ENCODE results near the gene SLC39A12.

DNA sequence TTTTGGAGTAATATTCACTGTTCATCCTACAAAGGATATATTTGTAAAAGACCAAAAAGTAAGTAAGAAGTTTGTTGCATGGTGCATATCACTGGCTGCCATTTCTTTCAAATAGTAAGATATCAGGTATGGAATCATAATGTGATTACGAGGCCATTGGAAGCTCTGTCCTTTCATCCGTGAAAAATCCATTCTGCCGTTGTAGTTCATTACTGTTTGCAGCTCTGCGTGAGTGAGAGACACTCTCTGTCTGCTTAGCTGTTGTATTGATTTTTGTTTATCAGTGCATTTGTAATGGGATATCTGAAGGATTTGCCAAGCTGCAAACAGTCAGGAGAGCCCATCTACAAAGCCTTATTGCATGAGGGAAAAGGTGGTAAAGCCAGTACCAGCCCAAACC, 44.1 kb upstream of the SLC39A12 start:
- TF ChIP-seq ZC3H11A (IDR thresholded peaks at IDR 0.05) = no peak
- no peak for TF ChIP-seq CTCF (IDR thresholded peaks at IDR 0.05)
- TF ChIP-seq RAD21 (conservative IDR thresholded peaks at IDR 0.05 in 1 of 2, IDR thresholded peaks at IDR 0.05 in 1 of 2) = no peak
- no peak for TF ChIP-seq POLR2A (IDR thresholded peaks at IDR 0.05; ENCODE audit: low read length)
- no peak for TF ChIP-seq MYC (IDR thresholded peaks at IDR 0.05; ENCODE audit: borderline replicate concordance, low read length)
- no peak for TF ChIP-seq ZNF302 (CRISPR knock-in tag; IDR thresholded peaks at IDR 0.05)
- TF ChIP-seq CEBPB (IDR thresholded peaks at IDR 0.05) = no peak
- no peak for TF ChIP-seq PBX3 (IDR thresholded peaks at IDR 0.05)
- TF ChIP-seq PHF8 (IDR thresholded peaks at IDR 0.05; ENCODE audit: borderline replicate concordance, low read depth) = no peak
- TF ChIP-seq RFX5 (IDR thresholded peaks at IDR 0.05) = no peak
- no peak for TF ChIP-seq MAZ (IDR thresholded peaks at IDR 0.05; ENCODE audit: borderline replicate concordance, low read depth, low read length)

Data from A549 (cell line).